Sigmoid colon (tissue), 4 donors: ENCODE data around the gene ZNF282.

ENCODE experiments used
- EP300 ChIP-seq, 4 donors: sonication (generic); formaldehyde crosslinking; IDR thresholded peaks; one replicate each; pipeline ENCODE4 v1.6.1; 2017; ENCODE audit warnings: antibody characterized with exemption in 4 of 4
- POLR2A ChIP-seq, 2 donors: fragments of 450-650 bp; IDR thresholded peaks; one replicate each; pipeline ENCODE4 v1.6.1; 2016; ENCODE audit warnings: antibody characterized with exemption in 2 of 2, mild to moderate bottlenecking in 2 of 2, moderate library complexity in 2 of 2
- POLR2AphosphoS5 ChIP-seq, 4 donors: sonication (generic); formaldehyde crosslinking; IDR thresholded peaks; one replicate each; pipeline ENCODE4 v1.6.1; 2017; ENCODE audit warnings: antibody characterized with exemption in 4 of 4
- TF ChIP-seq, protein P1 (sequence below), 4 experiments: fragments of 450-650 bp in 3 of 4; fragments of 200-600 bp in 1 of 4; IDR thresholded peaks; one replicate each; pipeline ENCODE4 v1.5.1; 2016 to 2019; ENCODE audit warnings: antibody characterized with exemption in 4 of 4, mild to moderate bottlenecking in 3 of 4, moderate library complexity in 2 of 4

DNA sequence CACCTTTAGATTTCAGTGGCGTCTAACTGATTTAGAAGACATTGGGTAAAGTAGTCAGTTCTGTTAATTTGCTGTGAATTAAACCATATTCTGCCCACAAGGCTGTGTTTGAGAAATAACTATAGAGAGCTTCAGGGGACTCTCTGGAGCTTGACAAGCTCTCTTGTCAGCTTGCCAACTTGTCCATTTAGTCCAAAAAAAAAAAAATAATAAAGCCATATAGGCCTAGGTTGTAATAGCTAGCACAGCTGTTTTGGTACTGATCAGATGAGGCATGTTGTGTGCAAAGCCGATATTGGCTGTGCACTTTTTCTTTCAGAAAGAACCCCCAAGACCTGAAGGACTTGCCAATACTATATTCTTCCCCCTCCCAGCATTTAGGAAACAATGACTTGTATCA, 20.2 kb upstream of the ZNF282 start:
- TF ChIP-seq, protein P1, sequence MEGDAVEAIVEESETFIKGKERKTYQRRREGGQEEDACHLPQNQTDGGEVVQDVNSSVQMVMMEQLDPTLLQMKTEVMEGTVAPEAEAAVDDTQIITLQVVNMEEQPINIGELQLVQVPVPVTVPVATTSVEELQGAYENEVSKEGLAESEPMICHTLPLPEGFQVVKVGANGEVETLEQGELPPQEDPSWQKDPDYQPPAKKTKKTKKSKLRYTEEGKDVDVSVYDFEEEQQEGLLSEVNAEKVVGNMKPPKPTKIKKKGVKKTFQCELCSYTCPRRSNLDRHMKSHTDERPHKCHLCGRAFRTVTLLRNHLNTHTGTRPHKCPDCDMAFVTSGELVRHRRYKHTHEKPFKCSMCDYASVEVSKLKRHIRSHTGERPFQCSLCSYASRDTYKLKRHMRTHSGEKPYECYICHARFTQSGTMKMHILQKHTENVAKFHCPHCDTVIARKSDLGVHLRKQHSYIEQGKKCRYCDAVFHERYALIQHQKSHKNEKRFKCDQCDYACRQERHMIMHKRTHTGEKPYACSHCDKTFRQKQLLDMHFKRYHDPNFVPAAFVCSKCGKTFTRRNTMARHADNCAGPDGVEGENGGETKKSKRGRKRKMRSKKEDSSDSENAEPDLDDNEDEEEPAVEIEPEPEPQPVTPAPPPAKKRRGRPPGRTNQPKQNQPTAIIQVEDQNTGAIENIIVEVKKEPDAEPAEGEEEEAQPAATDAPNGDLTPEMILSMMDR (IDR thresholded peaks at IDR 0.05) = no peak
- TF ChIP-seq POLR2AphosphoS5 (IDR thresholded peaks at IDR 0.05) (no peak), EP300 (IDR thresholded peaks at IDR 0.05) (no peak), POLR2A (IDR thresholded peaks at IDR 0.05) (no peak)
